HepG2 (cell line): ENCODE data around the gene SLAMF8. TPM values are rescaled to one million over a fixed set of nuclear protein-coding genes. Genes with fewer than 3 reads are reported as not detected.

Experiments used
- ATAC-seq: fragments of 200-7000 bp; cut with Tn5 transposase; 3 replicates; pipeline ENCODE4 v1.9.1; 2020; ENCODE audit warnings: mild to moderate bottlenecking, moderate library complexity
- BruUV-seq: library from RNA; stranded (reverse); fragments of 400-500 nt; replicated peaks from 2 replicates; lab custom pipeline; 2021; lab: Mats Ljungman, UMichigan
- CTCF ChIA-PET: fragments of 300-600 bp; formaldehyde crosslinking; extraction: SDS; loops from one replicate; lab custom pipeline; 2021; ENCODE audit warnings: low total read pairs, inconsistent platforms, low intra/inter-chr PET ratio; lab: Yijun Ruan, JAX
- POLR2A ChIA-PET: fragments of 350-600 bp; sonication (Branson Sonifier 250); formaldehyde crosslinking; loops from one replicate; lab custom pipeline; 2020; ENCODE audit warnings: antibody characterized with exemption, inconsistent platforms; lab: Yijun Ruan, JAX
- DNase-seq: peaks from one replicate; pipeline ENCODE4 v3.0.0-alpha.2; 2015; ENCODE audit warnings: low spot score
- FAIRE-seq: peaks from 3 replicates; lab custom pipeline; 2011; peaks lifted over from hg19 to GRCh38; lab: Jason Lieb, UNC
- H2AFZ ChIP-seq: one replicate; pipeline ENCODE4 v1.6.1; 2011; ENCODE audit warnings: low read length, inconsistent platforms
- H3K27ac ChIP-seq: fragments of 300-600 bp; 3 replicates; pipeline ENCODE4 v1.8.0; 2011; ENCODE audit warnings: mixed run types, mild to moderate bottlenecking, mixed read lengths, low read length, inconsistent platforms; ENCODE audit not compliant: insufficient read depth; ENCODE audit errors: extremely low read length
- H3K27me3 ChIP-seq, 2 experiments: fragments of 200-600 bp in 1 of 2; 2 replicates in 1 of 2; 3 replicates in 1 of 2; pipeline versions ENCODE4 v1.6.0 to v1.8.0; 2011; ENCODE audit warnings: low read length in 2 of 2, mild to moderate bottlenecking in 2 of 2, moderate library complexity in 2 of 2, inconsistent platforms in 1 of 2; ENCODE audit not compliant: insufficient read depth in 2 of 2, control insufficient read depth in 1 of 2
- H3K36me3 ChIP-seq, 2 experiments: fragments of 200-600 bp in 1 of 2; replicated peaks in 1 of 2; 2 replicates in 1 of 2; 3 replicates in 1 of 2; pipeline versions ENCODE4 v1.5.1 to v1.8.0; 2011; ENCODE audit warnings: low read length in 2 of 2, inconsistent platforms in 1 of 2; ENCODE audit not compliant: insufficient read depth in 2 of 2, control insufficient read depth in 1 of 2
- H3K4me1 ChIP-seq: 2 replicates; pipeline ENCODE4 v1.5.1; 2012; ENCODE audit warnings: low read length, inconsistent platforms; ENCODE audit not compliant: insufficient read depth
- H3K4me2 ChIP-seq: 2 replicates; pipeline ENCODE4 v1.6.0; 2011; ENCODE audit warnings: low read depth, low read length, inconsistent platforms
- H3K4me3 ChIP-seq, 3 experiments: fragments of 200-600 bp in 1 of 3; sonication (generic), shearing (Covaris generic) in 1 of 3; replicated peaks in 1 of 3; 2 replicates each; pipeline ENCODE4 v1.5.1; 2011 to 2016; ENCODE audit warnings: low read length in 3 of 3, inconsistent platforms in 2 of 3, low read depth in 2 of 3, mild to moderate bottlenecking in 2 of 3, control low read depth in 1 of 3, mixed read lengths in 1 of 3; ENCODE audit not compliant: insufficient read depth in 1 of 3
- H3K79me2 ChIP-seq: one replicate; pipeline ENCODE4 v1.6.1; 2011; ENCODE audit warnings: low read length, inconsistent platforms; ENCODE audit not compliant: insufficient read depth
- H3K9ac ChIP-seq: 2 replicates; pipeline ENCODE4 v1.6.0; 2011; ENCODE audit warnings: mild to moderate bottlenecking, low read depth, low read length, inconsistent platforms; ENCODE audit not compliant: insufficient read depth
- H3K9me3 ChIP-seq: 2 replicates; pipeline ENCODE4 v1.5.1; 2012; ENCODE audit warnings: mild to moderate bottlenecking, low read length
- H4K20me1 ChIP-seq: 2 replicates; pipeline ENCODE4 v1.6.0; 2011; ENCODE audit warnings: inconsistent platforms, mild to moderate bottlenecking, low read length, moderate library complexity; ENCODE audit not compliant: insufficient read depth
- EEA1 ChIP-seq: sonication (generic); formaldehyde crosslinking; IDR thresholded peaks from 2 replicates; pipeline ENCODE4 v1.5.1; 2020; ENCODE audit warnings: mild to moderate bottlenecking, missing genetic modification reagents, borderline replicate concordance
- MEIS1 ChIP-seq: sonication (generic); formaldehyde crosslinking; IDR thresholded peaks from 2 replicates; pipeline ENCODE4 v1.9.0; 2021; ENCODE audit warnings: mild to moderate bottlenecking, missing genetic modification reagents, moderate library complexity, borderline replicate concordance
- SP2 ChIP-seq: sonication (generic); formaldehyde crosslinking; IDR thresholded peaks from 2 replicates; pipeline ENCODE4 v1.5.1; 2020; ENCODE audit warnings: mild to moderate bottlenecking, missing genetic modification reagents
- ZBTB44 ChIP-seq: sonication (generic); formaldehyde crosslinking; IDR thresholded peaks from 2 replicates; pipeline ENCODE4 v1.4.0; 2020; ENCODE audit warnings: missing genetic modification reagents
- ZMYM4 ChIP-seq: sonication (generic); formaldehyde crosslinking; IDR thresholded peaks from 2 replicates; pipeline ENCODE4 v1.8.1; 2023; ENCODE audit warnings: mild to moderate bottlenecking, missing genetic modification reagents
- ZNF44 ChIP-seq: sonication (generic); formaldehyde crosslinking; IDR thresholded peaks from 2 replicates; pipeline ENCODE4 v1.5.1; 2020; ENCODE audit warnings: mild to moderate bottlenecking, missing genetic modification reagents
- ZNF547 ChIP-seq: sonication (generic); formaldehyde crosslinking; IDR thresholded peaks from 2 replicates; pipeline ENCODE4 v1.5.1; 2020; ENCODE audit warnings: mild to moderate bottlenecking, missing genetic modification reagents
- ZNF691 ChIP-seq: sonication (generic); formaldehyde crosslinking; IDR thresholded peaks from 2 replicates; pipeline ENCODE4 v1.4.0; 2020; ENCODE audit warnings: missing genetic modification reagents, low read depth, mild to moderate bottlenecking, borderline replicate concordance
- WGBS: methylation state at CpG from one replicate; pipeline ENCODE4 v1.1.6; 2017; ENCODE audit warnings: low lambda C conversion rate; 5-methylcytosine and 5-hydroxymethylcytosine counted together
- in situ Hi-C: cut with HindIII; loops from 2 replicates; pipeline ENCODE4 v1.10.0; 2017; ENCODE audit warnings: low pct_unique_long_range_greater_than_20kb; ENCODE audit not compliant: extremely low pct_ligation_motif_present
- intact Hi-C: fragments of 100-400 bp; cut with micrococcal nuclease; formaldehyde crosslinking; loops from one replicate; pipeline ENCODE4 v1.10.0; 2022; ENCODE audit not compliant: unreplicated experiment
- polyA plus RNA-seq, 8 experiments: library from polyadenylated mRNA; depleted of rRNA in 3 of 8; stranded (reverse) in 7 of 8; unstranded in 1 of 8; fragments of >200 nt; fragmentation: Illumina TruSeq in 4 of 8; extraction: Trizol in 4 of 8; gene quantifications; 2 replicates each; pipeline versions ENCODE4 v1.2.1 to v1.2.3, GENCODE V29; 2011 to 2016; ENCODE audit warnings: low read depth in 4 of 8, missing spikeins in 1 of 8, mixed read lengths in 1 of 8; ENCODE audit not compliant: insufficient read depth in 1 of 8
- total RNA-seq, 5 experiments: library from RNA; depleted of rRNA; stranded (reverse); fragments of >200 nt; fragmentation: Illumina TruSeq; extraction: Trizol; gene quantifications; 2 replicates each; pipeline ENCODE4 v1.2.3, GENCODE V29; 2016; ENCODE audit warnings: low read depth in 1 of 5

Gene SLAMF8
- total and polyA plus RNA-seq, 2 of the 13 experiments (the other 11 are each of a cell fraction or from before 2014, with no cell fraction given), result not detected

- ChIA-PET CTCF (no interaction called here), POLR2A (no interaction called here)
- intact Hi-C loops (no loop called here), in situ Hi-C loops (no loop called here)
- BruUV-seq, result no TSS peak
- 2% methylated on average over 2 of the region's 2 CpGs for WGBS
- H3K9ac ChIP-seq, result no peak overlapping the region
- H3K9me3 ChIP-seq, result no peaks in the 10 kb centered on the region
- peaks cover 8% of the 10 kb centered on the region; the same call in 1 of the 2 replicates for H3K4me1 ChIP-seq
- no peak overlapping the region for H3K27ac ChIP-seq
- no peak for FAIRE-seq
- no peak overlapping the region for H2AFZ ChIP-seq
- no peaks in the 10 kb centered on the region for H4K20me1 ChIP-seq
- no peaks in the 10 kb centered on the region for H3K36me3 ChIP-seq
- no peak for TF ChIP-seq ZNF44 (CRISPR knock-in tag)
- no peak for TF ChIP-seq ZNF691 (CRISPR knock-in tag)
- TF ChIP-seq MEIS1 (CRISPR knock-in tag), result no peak
- TF ChIP-seq EEA1 (CRISPR knock-in tag), result no peak
- TF ChIP-seq SP2, result no peak
- TF ChIP-seq ZNF547 (CRISPR knock-in tag), result no peak
- TF ChIP-seq ZMYM4 (CRISPR knock-in tag), result no peak
- no peak for TF ChIP-seq ZBTB44
- TF ChIP-seq, all 625 proteins: peak for 0
- DNase-seq (no peak), ATAC-seq (no peak)
- Histone ChIP-seq H3K27me3 (no peaks in the 10 kb centered on the region; a peak in 3 of 5 replicates), H3K4me2 (no peak overlapping the region), H3K4me3 (no peak overlapping the region), H3K79me2 (no peaks in the 10 kb centered on the region)
Observed at GRCh38 chr1:159841749-159842148, 15.1 kb downstream of the SLAMF8 start.
